ENCODE data around the gene ZNF460.
A peak's percentile ranks its signal among the peaks of the same experiment; 100 is the strongest.
"Not testable (repeated sequence)": the region's sequence is repeated elsewhere in the genome, so short reads cannot be mapped to it uniquely, and the experiment has no call there.

Gene ZNF460

DNA sequence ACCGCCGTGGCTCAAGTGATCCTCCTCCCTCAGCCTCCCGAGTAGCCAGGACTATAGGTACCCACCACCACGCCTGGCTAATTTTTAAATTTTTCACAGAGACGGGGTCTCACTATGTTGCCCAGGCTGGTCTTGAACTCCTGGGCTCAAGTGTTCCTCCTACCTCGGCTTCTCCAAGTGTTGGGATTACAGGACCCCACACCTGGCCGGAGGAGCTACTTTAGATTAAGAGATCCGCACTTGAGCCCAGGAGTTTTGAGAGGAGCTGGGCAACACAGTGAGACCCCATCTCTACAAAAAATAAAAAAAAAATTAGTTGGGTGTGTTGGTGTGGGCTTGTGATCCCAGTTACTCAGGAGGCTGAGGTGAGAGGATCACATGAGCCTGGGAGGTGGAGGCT is 9.0 kb upstream of the ZNF460 start:
- Histone ChIP-seq H3K27me3 (ENCODE audit: insufficient read depth, low read depth, severe bottlenecking) (no peaks in the 10 kb centered on the region), H3K4me3 (ENCODE audit: low read depth, low read length) (no peak overlapping the region), H3K36me3 (no peaks in the 10 kb centered on the region), H3K9me3 (ENCODE audit: severe bottlenecking) (no peaks in the 10 kb centered on the region), H3K27ac (no peak overlapping the region)
- TF ChIP-seq, protein P1, sequence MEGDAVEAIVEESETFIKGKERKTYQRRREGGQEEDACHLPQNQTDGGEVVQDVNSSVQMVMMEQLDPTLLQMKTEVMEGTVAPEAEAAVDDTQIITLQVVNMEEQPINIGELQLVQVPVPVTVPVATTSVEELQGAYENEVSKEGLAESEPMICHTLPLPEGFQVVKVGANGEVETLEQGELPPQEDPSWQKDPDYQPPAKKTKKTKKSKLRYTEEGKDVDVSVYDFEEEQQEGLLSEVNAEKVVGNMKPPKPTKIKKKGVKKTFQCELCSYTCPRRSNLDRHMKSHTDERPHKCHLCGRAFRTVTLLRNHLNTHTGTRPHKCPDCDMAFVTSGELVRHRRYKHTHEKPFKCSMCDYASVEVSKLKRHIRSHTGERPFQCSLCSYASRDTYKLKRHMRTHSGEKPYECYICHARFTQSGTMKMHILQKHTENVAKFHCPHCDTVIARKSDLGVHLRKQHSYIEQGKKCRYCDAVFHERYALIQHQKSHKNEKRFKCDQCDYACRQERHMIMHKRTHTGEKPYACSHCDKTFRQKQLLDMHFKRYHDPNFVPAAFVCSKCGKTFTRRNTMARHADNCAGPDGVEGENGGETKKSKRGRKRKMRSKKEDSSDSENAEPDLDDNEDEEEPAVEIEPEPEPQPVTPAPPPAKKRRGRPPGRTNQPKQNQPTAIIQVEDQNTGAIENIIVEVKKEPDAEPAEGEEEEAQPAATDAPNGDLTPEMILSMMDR (IDR thresholded peaks at IDR 0.05; ENCODE audit: low read depth, low read length): no peak
- no peak for DNase-seq

DNA sequence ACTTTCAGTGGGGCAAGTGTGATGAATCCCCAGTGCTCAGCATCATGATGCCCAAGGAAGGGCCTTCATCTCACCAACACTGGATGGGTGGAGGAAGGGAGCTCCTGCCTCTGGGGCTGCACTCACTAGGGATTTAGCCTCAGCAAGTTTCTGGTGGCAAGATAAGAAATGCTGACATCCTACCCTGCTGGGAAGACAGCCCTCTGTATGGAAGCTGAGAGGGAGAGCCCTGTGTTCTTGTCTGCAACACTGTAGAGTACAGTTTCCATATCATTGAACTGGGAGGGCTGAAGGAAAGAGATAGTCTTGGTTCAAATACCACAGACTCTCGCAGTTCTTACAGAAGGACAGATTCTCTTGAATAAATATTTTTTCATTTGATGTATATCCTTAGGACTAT is 7.3 kb upstream of the ZNF460 start:
- Histone ChIP-seq H3K36me3 (no peaks in the 10 kb centered on the region), H3K27me3 (ENCODE audit: insufficient read depth, low read depth, severe bottlenecking) (no peaks in the 10 kb centered on the region), H3K27ac (no peak overlapping the region), H3K4me3 (ENCODE audit: low read depth, low read length) (no peak overlapping the region), H3K9me3 (ENCODE audit: severe bottlenecking) (no peaks in the 10 kb centered on the region)
- TF ChIP-seq, protein P1 (IDR thresholded peaks at IDR 0.05; ENCODE audit: low read depth, low read length): no peak
- no peak for DNase-seq

DNA sequence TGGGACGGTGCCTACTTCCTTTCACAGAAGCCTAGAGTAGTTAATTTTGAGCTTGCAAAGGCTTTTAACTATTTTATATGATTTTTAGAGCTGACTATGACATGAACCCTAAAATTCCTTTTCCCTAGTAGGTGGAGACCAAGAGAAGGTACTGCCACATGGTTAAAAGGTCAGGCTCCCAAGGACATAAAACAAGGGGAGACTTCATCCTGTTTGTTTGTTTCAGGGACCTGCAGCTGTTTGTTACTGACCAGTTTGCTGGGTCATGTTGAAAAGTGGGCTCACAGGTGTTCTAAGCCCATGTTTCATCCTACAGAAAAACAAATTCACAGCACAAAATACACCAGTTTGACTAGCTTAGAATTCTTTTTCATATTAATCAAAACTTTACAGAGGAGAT is 3.9 kb upstream of the ZNF460 start:
- H3K4me3 ChIP-seq (ENCODE audit: low read depth, low read length): no peak overlapping the region
- peaks cover 8% of the 10 kb centered on the region for H3K36me3 ChIP-seq
- H3K27ac ChIP-seq: no peak overlapping the region
- no peaks in the 10 kb centered on the region for H3K9me3 ChIP-seq (ENCODE audit: severe bottlenecking)
- TF ChIP-seq, protein P1 (IDR thresholded peaks at IDR 0.05; ENCODE audit: low read depth, low read length): no peak
- H3K27me3 ChIP-seq (ENCODE audit: insufficient read depth, low read depth, severe bottlenecking): no peaks in the 10 kb centered on the region
- no peak for DNase-seq

DNA sequence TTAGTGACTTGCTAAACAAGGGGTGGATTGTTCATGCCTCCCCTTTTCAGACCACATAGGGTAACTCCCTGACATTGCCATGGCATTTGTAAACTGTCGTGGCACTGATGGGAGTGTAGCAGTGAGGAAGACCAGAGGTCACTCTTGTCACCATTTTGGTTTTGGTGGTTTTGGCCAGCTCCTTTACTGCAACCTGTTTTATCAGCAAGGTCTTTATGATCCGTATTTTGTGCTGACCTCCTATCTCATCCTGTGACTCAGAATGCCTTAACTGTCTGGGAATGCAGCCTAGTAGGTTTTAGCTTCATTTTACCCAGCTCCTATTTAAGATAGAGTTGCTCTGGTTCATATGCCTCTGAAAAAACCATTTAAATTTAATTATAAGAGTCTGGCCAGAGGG is 1.8 kb upstream of the ZNF460 start:
- H3K27ac ChIP-seq; H3K4me3 ChIP-seq (ENCODE audit: low read depth, low read length); H3K27me3 ChIP-seq (ENCODE audit: insufficient read depth, low read depth, severe bottlenecking); DNase-seq; H3K9me3 ChIP-seq (ENCODE audit: severe bottlenecking): not testable (repeated sequence)
- H3K36me3 ChIP-seq: peaks cover 21% of the 10 kb centered on the region

DNA sequence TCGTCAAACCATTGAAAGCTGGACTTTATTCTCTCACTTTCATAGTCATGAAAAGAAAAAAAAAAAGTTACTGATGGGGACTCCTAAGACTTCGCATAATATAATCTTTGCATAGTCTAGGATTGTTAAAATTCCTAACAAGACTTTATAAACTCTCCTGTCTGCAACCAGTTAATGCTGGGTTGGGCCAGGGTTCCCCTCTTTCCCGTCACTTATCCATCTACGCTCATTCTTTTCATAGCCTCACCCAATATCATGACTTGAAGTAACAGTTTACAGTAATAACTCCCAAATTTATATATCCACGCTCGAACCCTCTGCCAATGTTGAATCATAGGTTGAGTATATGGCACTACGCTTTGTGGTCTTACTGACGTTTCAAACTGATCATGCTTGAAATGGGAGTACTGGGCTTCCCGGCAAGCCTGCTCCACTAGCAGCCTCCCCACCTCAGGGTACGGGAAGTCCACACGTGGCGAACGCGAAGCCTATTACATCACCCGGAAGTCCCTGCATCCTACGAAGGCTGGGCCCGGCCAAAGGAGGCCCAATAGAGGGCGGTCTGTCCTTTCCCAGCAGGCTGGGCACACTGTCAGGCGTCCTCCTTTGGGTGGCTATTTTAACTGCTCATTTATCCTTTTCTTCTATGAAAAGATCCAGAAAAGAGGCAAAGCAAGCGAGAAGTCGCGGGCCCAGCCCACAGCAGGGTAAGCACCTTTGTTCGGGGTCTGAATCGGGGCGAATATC is 694 bp upstream of the ZNF460 start:
- H3K9me3 ChIP-seq (ENCODE audit: severe bottlenecking): no peaks in the 10 kb centered on the region
- H3K27me3 ChIP-seq (ENCODE audit: insufficient read depth, low read depth, severe bottlenecking): no peaks in the 10 kb centered on the region
- peak overlapping the region; percentile 100 for H3K4me3 ChIP-seq (ENCODE audit: low read depth, low read length)
- peak; percentile 93 for DNase-seq
- peaks cover 32% of the 10 kb centered on the region for H3K36me3 ChIP-seq
- H3K27ac ChIP-seq: peak overlapping the region; percentile 96
- TF ChIP-seq, protein P1 (IDR thresholded peaks at IDR 0.05; ENCODE audit: low read depth, low read length): peak; percentile 26; the same call in 1 of the 2 replicates

DNA sequence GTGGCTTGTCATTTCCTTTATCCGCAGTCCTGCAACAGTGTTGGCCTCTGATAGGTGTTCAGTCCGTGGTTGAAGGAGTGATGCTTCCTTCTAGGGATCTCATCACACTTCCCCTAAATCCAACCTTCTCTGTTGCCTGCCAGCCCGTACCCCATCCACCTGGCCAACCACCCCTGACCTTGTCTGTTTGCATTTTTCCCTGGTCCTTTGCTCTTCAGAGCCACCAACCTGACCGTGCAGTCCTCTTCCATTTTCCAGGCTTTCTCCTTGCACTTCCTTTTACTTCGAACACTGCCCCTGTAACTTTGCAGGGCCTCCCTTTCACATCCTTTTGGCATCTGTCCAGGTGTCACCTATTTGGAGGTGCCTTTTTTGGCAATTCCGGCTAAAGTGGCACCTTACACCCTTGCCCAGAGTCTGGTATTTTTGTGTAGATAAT is 696 bp downstream of the ZNF460 start:
- Histone ChIP-seq H3K4me3 (ENCODE audit: low read depth, low read length) (peak overlapping the region; percentile 100), H3K27me3 (ENCODE audit: insufficient read depth, low read depth, severe bottlenecking) (no peaks in the 10 kb centered on the region), H3K27ac (peak overlapping the region; percentile 96), H3K9me3 (ENCODE audit: severe bottlenecking) (no peaks in the 10 kb centered on the region), H3K36me3 (peaks cover 46% of the 10 kb centered on the region)
- DNase-seq: no peak
- TF ChIP-seq, protein P1 (IDR thresholded peaks at IDR 0.05; ENCODE audit: low read depth, low read length): no peak
